HG03469 (cell line): ENCODE results near the gene UGT1A1.

Experiments used
- ATAC-seq: cut with Tn5 transposase; IDR thresholded peaks from one replicate; pipeline ENCODE4 v1.9.1; 2021; ENCODE audit warnings: mild to moderate bottlenecking, moderate library complexity, moderate number of reproducible peaks; ENCODE audit not compliant: unreplicated experiment

UGT1A1 gene

GRCh38 chr2:233814056-233814835, 54.2 kb downstream of the UGT1A1 start:
- ATAC-seq = no peak

DNA sequence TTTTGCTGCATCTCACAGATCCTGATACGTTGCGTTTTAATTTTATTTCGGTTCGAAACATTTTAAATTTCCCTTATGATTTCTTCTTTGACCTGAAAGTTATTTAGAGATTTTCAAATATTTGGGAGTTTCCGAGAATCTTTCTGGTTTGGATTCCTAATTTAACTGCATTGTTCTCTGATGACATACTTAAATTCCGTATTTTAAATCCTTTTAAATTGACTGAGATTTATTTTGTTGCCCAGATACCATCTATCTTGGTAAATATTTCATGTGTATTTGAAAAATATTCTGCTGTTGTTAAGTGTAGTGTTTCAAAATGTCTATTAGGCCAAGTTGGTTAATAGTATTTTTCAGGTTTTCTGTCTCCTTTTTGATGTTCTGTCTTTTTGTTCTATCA, 55.8 kb downstream of the UGT1A1 start:
- no peak for ATAC-seq

DNA sequence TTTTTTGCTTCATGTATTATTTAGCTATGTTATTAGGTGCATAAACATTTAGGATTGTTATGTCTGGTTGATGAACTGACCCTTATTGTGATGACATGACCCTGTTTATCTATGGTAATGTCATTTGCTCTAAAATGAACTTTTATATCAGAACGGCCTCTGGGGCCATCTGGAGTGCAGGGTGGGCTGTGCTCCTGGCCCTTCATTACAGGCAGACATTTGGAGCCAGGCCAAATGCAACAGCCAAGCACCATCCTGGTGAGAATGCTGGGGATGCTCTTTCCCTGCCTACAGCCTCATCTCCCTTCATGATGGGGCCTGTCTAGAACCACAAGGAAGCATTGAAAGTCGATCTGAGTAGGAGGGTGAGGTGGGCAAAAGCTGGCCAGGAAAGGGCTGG, 56.3 kb downstream of the UGT1A1 start:
- ATAC-seq = no peak

DNA sequence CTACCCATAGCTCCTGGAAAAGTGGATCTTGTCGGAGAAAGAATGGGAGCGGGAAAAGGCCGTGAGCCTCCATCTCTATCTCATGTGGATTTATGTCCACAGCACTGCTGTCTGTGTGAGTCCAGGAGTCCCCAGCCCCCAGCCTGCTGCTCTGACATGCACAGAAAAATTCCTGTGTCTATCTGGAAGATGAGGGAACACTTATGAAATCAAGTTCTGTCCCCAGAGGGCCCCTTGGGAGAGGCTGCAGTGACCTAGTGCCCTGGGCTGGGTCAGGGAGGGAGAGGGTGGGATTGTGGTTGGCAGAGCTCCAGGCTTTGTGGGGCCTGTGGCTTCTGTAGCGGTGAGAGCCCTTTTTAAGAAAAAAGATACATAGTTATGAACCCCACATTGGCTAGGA, 56.7 kb downstream of the UGT1A1 start:
- ATAC-seq = no peak

DNA sequence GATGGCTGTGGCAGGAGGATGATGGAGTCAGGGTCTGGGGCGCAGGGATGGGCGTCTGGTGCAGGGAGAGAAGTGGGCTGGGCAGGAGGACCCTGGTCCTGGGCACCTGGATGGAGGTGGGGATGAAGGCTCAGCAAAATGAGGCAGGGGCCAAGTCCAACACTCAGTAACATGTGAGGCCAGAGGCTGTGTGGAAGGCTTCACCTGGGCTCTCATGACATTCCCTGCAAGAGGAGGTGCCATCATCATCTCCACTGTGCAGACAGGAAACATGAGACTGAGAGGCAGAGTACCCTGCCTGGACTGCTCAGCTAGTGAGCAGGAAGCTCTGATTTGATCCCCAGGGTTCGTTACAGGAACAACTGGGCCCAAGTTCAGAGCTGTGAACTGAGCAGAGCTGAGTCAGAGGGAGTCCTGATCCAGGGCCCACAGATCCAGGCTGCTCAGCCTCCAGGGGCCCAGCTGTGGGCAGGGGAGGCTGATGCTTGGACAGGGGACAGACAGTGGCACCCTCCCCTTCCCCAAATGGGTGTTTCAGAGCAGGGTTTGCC, 57.4 kb downstream of the UGT1A1 start:
- no peak for ATAC-seq

- ATAC-seq = no peak
These were observed 58.0 kb downstream of the UGT1A1 start for GRCh38 chr2:233817995-233818638.

DNA sequence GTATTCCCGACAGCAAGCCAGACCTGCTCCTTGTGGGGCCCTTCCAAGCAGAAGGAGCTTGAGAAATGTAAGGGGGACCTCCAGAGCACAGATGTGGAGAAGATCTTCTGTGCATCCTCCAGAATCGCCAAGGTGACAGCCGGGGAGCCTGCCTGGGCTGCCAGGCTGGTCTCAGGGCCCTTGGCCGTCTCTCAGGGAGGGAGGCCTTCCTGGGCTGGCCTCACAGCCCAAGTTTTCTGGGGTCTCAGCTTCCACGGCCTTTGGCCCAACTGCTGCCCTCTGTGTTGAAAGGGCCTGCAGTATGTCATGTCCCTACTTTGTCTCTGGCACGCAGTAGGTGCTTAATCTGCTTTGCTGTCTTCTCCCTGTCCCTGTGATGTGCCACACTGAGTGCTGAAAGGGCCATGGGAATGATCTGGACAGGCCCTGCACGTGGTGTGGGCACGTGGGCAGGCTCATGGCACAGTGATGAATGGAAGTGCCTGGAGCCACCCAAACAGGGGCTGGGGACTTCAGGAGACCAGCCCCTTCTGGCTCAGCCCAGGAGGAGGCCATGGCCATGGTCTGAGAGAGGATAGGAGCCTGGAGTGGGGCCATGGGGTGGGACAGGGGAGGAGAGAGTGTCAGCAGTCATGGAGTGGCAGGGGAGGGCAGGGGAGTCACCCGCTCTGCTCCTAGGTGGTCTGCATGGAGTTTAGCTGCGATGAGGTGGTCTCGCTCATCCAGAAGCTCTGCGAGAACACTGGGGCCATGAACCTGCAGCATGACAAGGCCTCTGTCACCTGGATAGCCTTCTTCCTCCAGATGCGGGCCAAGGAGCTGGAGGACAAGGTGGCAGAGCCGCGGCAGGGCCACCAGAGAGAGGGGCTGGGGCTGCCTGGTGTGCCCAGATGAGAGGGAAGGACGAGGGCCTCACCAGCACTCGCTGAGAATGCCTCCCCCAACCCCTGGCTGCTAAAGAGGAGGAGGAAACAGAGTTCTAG, 58.9 kb downstream of the UGT1A1 start:
- no peak for ATAC-seq

DNA sequence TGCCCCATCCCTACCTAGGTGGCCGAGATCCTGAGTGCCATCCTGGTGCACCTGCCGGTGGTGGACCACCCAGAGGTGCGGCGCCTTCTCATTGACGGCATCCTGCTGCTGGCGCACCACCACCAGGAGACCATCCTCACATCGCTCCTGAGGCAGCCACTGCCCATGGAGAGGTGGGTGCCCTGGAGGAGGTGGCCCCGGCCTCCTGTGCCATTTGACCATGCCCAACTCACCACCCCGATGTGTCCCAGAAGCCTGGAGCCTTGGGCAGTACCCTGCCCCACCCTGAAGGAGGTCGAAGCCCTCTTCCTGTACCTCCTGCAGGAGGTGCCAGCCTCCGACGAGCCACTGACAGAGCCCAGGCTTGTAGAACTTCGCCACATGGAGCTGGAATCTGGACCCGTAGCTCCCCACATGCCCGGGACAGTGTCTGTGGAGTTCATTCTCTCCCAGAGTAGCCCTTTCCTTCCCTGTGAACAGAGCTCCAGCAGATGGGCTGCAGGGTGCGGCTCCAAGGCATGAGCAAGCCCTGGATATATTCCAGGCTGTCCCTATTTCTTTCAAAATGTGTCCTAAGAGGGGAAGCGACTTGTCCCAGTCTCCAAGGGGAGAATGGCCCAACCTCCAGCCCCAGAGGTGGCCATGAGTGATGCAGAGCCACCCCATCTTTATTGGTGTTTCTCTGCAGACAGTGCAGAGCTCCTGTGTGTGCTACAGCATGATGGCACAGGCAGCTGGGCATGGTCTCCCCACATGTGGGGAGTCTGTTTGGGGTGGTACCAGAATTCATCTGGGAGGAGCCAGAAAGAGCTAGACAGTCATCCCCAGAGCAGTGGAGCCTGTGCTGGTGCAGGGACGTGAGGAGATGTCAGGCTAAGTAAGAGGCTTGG, 60.1 kb downstream of the UGT1A1 start:
- no peak for ATAC-seq

GRCh38 chr2:233820774-233821105, 60.7 kb downstream of the UGT1A1 start:
- ATAC-seq = no peak

GRCh38 chr2:233821196-233821595, 61.1 kb downstream of the UGT1A1 start:
- ATAC-seq = no peak

DNA sequence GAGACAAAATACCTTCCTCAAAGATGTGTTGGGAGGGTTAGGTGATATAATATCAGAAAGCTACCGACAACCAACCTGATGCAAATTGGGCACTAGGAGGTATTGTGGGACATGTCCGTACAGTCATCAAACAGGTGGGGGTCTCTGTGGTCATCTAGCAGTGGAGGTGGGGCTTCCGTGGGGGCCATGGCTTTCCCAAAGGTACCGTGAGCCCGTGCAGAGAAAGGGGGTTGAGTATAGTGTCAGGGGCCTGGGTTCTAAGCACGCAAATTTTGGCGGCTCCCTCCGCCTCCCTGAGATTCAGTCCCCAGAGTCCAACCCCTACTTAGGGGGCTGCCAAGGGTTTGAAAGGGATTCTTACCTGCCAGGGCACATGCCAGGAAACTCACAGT, 61.6 kb downstream of the UGT1A1 start:
- no peak for ATAC-seq

DNA sequence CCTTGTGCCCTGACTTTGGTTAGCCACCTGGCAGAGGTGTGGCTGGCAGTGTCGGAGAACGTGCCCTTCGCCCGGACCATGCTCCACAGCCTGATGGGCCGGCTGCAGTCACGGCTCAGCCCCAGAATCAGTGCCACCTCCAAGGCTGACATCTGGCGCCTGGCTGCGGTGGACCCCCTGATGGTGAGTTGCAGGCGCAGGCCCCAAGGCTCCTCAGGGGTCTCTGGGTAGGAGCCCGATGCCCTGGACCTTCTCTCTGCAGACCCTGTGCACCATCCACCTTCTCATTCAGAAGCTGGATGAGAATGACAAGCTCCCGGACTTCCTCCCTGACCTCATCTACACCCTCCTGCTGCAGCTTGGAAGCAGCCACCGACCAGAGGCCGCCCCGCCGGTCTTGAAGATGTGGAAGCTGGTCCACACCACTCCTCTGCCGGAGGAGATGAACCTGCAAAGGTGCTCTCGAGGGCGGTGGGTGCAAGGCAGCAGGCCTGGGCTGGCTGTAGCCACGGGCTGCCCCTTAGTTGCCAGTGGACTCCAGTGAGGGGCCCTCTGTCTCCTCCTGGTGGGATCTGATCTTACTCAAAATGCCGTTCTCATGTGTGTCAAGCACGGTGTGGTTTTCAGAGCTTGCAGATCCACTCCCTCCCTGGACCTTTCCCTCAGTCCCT, 62.2 kb downstream of the UGT1A1 start:
- ATAC-seq = no peak
